Renal cortex interstitium (tissue), 15 donors: Measurements from ENCODE around the gene TPPP. TPM values are rescaled to one million over a fixed set of nuclear protein-coding genes. Genes with fewer than 3 reads are reported as not detected.
"Not testable (repeated sequence)": the region's sequence is repeated elsewhere in the genome, so short reads cannot be mapped to it uniquely, and the experiment has no call there.

Experiments
- DNase-seq, 11 donors: peaks; one replicate each; pipeline ENCODE4 v3.0.0-alpha.2; 2013; ENCODE audit warnings: low read depth in 9 of 11, low spot score in 4 of 11; ENCODE audit errors: extremely low read depth in 1 of 11
- long read RNA-seq, 16 experiments: transcript quantifications; one replicate each; lab custom pipeline, GENCODE V29; 2026
- polyA plus RNA-seq, 3 donors: library from polyadenylated mRNA; unstranded; fragments of 120-200 nt; gene quantifications; one replicate each; pipeline ENCODE4 v1.2.1, GENCODE V29; 2013; ENCODE audit not compliant: insufficient read length in 3 of 3

TPPP gene
- 1 to 10 TPM; 3.5 to 8.4 (median 3.9) TPM for polyA plus RNA-seq
- long read RNA-seq, donor 1, full-length matches to known transcripts: 2 of 2 reads
- long read RNA-seq, donor 1, partial matches to known transcripts: 0 of 2 reads
- long read RNA-seq, donor 1, other reads (novel, unspliced or antisense): 0 of 2 reads
- long read RNA-seq, donor 2: 0 reads
- long read RNA-seq, donor 3, full-length matches to known transcripts: 3 of 3 reads
- long read RNA-seq, donor 3, partial matches to known transcripts: 0 of 3 reads
- long read RNA-seq, donor 3, other reads (novel, unspliced or antisense): 0 of 3 reads
- long read RNA-seq, donor 4, full-length matches to known transcripts: 1 of 1 reads
- long read RNA-seq, donor 4, partial matches to known transcripts: 0 of 1 reads
- long read RNA-seq, donor 4, other reads (novel, unspliced or antisense): 0 of 1 reads
- long read RNA-seq, donor 5: 0 reads
- long read RNA-seq, donor 6, full-length matches to known transcripts: 1 of 1 reads
- long read RNA-seq, donor 6, partial matches to known transcripts: 0 of 1 reads
- long read RNA-seq, donor 6, other reads (novel, unspliced or antisense): 0 of 1 reads
- long read RNA-seq, donor 7: 0 reads
- long read RNA-seq, donor 8: 0 reads
- long read RNA-seq, donor 9, full-length matches to known transcripts: 2 of 2 reads
- long read RNA-seq, donor 9, partial matches to known transcripts: 0 of 2 reads
- long read RNA-seq, donor 9, other reads (novel, unspliced or antisense): 0 of 2 reads
- long read RNA-seq, donor 10, full-length matches to known transcripts: 1 of 1 reads
- long read RNA-seq, donor 10, partial matches to known transcripts: 0 of 1 reads
- long read RNA-seq, donor 10, other reads (novel, unspliced or antisense): 0 of 1 reads
- long read RNA-seq, donor 11: 0 reads
- long read RNA-seq, donor 12: 0 reads
- long read RNA-seq, donor 13: 0 reads
- long read RNA-seq, donor 14, full-length matches to known transcripts: 1 of 1 reads
- long read RNA-seq, donor 14, partial matches to known transcripts: 0 of 1 reads
- long read RNA-seq, donor 14, other reads (novel, unspliced or antisense): 0 of 1 reads
- long read RNA-seq, donor 15: 0 reads
- long read RNA-seq, donor 16, full-length matches to known transcripts: 1 of 1 reads
- long read RNA-seq, donor 16, partial matches to known transcripts: 0 of 1 reads
- long read RNA-seq, donor 16, other reads (novel, unspliced or antisense): 0 of 1 reads

GRCh38 chr5:693271-694041 lies at the start of gene TPPP:
Gene TPPP (minus strand): TSS chr5:693352. CDS start chr5:678060, 15,292 bp downstream.
- peak in 8 of 11 donors; percentile 35 to 80 (median 64) for DNase-seq

DNA sequence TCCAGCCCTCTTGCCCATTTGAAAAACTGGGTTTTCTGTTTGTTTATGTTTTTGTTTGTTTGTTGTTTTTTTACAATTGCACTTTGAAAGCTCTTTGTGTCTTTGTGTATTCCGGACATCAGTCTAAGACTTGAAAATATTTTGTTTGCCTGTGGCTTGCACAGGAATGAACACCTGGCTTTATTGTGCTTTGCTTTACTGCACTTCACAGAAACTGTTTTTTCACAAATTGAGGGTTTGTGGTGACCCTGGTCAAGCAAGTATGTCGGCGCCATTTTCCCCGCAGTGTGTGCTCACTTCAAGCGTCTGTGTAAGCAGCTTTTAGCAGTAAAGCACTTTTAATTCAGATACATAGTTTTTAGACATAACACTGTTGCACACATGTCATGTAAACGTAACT lies 49.1 kb upstream of the TPPP start:
- not testable (repeated sequence) for DNase-seq

DNA sequence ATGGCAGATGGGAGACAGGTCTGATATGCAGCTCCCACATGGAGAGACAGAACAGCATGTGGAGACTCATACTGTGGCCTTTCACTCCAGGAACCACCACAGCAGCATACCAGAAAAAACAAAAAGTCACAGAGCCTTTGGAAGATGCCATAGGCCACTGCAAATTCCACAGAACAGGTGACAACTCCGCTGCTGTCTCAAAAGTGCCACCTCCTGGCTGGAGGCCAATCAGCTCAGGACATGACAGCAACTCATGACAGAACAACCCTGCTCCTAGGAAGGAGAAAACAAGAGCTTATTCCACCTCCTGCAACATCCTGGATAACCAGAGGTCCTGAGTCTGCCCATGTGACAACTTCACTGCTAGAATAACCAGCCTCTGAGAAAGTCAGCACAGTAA lies 41.0 kb upstream of the TPPP start:
- DNase-seq: not testable (repeated sequence)

DNA sequence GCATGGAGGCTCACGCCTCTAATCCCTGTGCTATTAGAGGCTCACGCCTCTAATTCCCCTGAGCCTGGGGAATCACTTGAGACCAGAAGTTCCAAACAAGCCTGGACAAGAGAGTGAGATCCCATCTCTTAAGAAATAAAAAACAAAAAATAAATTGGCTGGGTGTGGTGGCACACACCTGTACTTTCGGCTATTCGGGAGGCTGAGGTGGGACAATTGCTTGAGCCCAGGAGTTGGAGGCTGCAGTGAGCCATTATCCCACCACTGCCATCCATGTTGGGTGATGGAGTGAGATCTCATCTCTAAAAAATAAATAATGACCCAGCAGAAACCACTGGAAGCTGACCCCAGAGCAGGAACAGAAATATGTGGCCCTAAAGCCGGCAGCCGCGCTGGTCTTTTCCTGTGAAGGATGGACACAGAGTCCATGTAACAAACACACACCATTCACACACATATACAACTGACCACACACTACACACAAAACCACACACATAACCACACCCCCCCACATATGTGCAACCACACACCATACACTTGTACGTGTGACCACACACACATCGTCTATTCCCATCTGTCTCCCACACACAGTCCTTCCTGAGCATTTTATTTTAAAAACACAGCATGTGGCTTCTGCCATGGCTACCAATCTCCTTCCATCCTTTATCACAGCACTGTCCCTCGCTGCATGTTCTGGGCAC lies 39.8 kb upstream of the TPPP start:
- not testable (repeated sequence) for DNase-seq

DNA sequence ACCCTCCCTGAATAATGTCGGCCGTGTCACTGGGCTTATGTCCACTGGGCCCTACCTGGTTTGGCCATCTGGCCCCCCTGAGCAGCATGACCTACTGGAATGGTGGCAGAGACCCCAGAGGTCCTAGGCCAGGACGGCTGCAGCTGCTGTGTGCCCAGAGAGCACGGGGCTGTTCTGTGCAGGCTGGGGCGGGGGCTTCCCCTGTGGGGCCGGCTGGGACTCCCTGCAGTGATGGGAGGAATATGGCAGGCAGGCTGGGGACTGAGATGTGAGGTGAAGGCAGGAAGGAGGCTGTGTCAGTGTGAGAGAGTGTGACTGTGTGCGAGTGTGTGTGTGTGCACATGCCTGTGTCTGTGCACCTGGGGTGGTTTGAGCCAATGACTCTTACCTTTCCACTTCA lies 36.1 kb upstream of the TPPP start:
- DNase-seq: not testable (repeated sequence)

DNA sequence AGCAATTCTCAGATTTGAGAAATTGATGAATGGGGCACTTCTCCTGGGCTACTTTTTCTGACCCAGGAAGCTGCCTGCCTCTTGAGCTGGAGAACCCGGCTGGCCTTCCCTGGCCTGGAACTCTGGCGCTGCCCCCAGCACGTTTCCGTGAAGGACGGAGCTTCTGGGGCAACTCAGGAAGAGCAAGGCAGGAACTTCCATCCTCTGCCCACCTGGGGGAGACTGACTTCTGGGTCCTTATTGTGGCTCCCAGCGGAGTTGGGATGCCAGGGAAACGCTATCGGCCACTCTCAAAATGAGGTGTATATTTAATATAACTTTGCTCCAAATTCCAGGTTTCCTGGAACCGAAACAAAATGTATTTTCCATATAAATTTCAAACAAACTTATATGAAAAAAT lies 33.9 kb upstream of the TPPP start:
- peak in 2 of 11 donors; percentile 4 for DNase-seq

- not testable (repeated sequence) for DNase-seq
Measured at GRCh38 chr5:723865-724264, 30.7 kb upstream of the TPPP start.

- not testable (repeated sequence) for DNase-seq
Measured at GRCh38 chr5:723309-723708, 30.2 kb upstream of the TPPP start.

- DNase-seq: not testable (repeated sequence)
Measured at GRCh38 chr5:719379-719778, 26.2 kb upstream of the TPPP start.

DNA sequence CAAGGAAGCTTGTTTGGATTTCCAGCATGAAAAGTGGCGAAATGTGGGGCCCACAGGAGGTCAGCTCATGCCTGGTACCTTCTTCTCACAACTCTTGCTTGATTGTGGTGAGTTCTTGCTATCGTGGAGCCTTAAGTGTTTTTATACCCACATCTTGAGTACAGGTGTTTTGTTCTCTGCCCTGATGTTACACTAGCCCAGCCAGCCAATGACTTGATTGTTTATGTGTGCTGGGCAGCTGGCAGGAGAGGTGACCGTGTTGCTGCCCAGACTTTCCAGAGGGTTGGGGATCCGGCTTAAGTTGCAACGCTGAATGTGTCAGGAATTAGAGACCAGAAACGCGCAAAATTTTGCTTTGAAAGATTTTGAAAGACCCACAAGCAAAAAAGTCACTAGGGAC lies 24.0 kb upstream of the TPPP start:
- DNase-seq: no peak

DNA sequence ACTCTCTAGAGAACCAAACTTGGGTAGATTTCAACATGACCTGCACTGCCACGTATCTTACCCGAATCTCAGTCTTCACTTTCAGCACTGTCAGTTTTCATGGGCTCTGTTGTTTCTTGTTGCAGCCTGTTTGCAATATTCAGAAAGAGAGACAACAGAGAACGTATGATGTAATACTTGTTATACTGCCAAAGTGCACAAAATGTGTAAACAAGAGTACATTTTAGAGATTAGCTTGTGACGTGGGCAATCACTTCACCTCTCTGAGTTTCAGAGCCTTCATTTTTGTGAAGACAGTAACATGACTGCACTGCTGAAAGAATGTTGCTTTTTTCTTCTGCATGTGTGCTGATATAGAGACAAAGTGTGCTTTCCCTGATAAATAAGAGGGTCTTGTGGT lies 23.6 kb upstream of the TPPP start:
- not testable (repeated sequence) for DNase-seq

DNA sequence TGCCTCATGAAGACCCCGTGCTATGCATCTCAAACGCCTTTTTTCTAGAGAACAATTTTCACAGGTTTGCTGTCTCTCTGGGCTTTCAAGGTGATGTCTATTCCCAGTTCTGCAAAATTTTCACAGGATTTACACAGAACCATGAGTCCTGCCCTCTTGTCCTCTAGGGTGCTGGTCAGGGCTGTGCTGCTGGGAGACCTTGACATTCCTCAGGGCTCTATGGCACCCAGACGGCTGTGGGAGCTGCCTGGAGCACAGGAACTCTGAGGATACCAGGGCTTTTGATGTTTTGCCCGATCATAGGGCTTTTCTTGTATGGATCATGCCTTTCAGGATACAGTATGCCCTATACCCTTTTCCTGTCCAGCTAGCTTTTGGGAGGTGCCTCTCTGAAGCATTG lies 22.5 kb upstream of the TPPP start:
- not testable (repeated sequence) for DNase-seq

DNA sequence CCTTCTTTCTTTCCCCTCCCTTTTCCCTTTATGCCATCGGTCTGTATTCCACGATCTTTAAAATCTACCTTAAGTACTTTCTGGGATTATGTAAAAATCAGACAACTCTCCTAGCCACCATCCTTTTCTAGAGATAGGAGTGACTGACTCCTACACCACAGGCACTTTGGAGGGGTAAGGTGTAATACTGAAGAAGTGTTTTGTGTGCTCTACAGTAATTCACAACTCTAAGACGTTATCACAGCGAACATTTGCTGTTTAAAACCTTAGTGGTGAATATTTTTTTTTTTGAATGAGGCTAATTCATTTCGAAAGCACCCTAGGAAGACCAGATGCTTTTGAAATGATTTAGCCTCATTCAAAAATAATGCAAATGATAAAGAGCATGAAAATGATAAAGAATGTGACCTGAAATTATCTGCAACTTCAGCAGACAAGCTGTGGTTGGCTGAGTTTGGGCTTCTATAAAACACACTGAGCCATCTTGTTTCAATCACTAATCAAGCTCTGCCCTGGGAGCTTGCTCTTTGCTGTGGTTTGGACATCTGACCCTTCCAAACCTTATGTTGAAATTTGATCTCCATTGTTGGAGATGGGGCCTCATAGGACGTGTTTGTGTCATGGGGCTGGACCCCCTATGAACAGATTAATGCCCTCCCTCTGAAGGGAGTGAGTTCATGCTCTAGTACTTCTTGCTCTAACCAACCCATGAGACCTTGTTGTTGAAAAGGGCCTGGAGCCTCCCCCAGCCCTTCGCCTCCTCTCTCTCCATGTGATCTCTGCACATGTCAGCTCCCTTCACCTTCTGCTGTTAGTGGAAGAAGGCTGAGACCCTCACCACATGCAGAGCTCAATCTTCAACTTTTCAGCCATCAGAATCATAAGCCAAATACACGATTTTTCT lies 21.3 kb upstream of the TPPP start:
- DNase-seq: peak in 3 of 11 donors; percentile 17 to 44 (median 20)

- not testable (repeated sequence) for DNase-seq
Measured at GRCh38 chr5:713686-714085, 20.5 kb upstream of the TPPP start.

- DNase-seq: not testable (repeated sequence)
Measured at GRCh38 chr5:708848-709517, 15.8 kb upstream of the TPPP start.

- not testable (repeated sequence) for DNase-seq
Measured at GRCh38 chr5:708374-708773, 15.2 kb upstream of the TPPP start.
